ENCODE results near the gene YDJC.

Gene YDJC

GRCh38 chr22:21677606-21678443, 48.0 kb upstream of the YDJC start:
- Histone ChIP-seq H3K9ac (ENCODE audit: low read depth, low read length, poor library complexity, severe bottlenecking) (no peak overlapping the region), H3K4me2 (ENCODE audit: low read depth, low read length, poor library complexity, severe bottlenecking) (no peak overlapping the region), H3F3A (ENCODE audit: low read depth) (no peaks in the 10 kb centered on the region), H2AFZ (ENCODE audit: low read length) (no peak overlapping the region), H3K4me1 (ENCODE audit: insufficient read depth, low read length, poor library complexity, severe bottlenecking) (no peaks in the 10 kb centered on the region), H3K27me3 (ENCODE audit: insufficient read depth, low read length, poor library complexity, severe bottlenecking) (no peaks in the 10 kb centered on the region), H3K9me2 (replicated peaks; ENCODE audit: low read depth, low read length) (no peaks in the 10 kb centered on the region), H3K36me3 (ENCODE audit: insufficient read depth, low read length) (peaks cover 32% of the 10 kb centered on the region; the same call in 1 of the 2 replicates), H3K4me3 (ENCODE audit: low read length, poor library complexity, severe bottlenecking) (no peak overlapping the region), H4K20me1 (ENCODE audit: insufficient read depth, low read length, poor library complexity, severe bottlenecking) (no peaks in the 10 kb centered on the region), H3K79me2 (ENCODE audit: insufficient read depth, low read length) (no peaks in the 10 kb centered on the region), H3K9me3 (ENCODE audit: insufficient read depth, low read depth, low read length) (no peaks in the 10 kb centered on the region)
- TF ChIP-seq EZH2phosphoT487 (IDR thresholded peaks at IDR 0.05; ENCODE audit: borderline replicate concordance) (no peak), CTCF (conservative IDR thresholded peaks at IDR 0.05; ENCODE audit: low read length) (no peak)

GRCh38 chr22:21674638-21675245, 44.9 kb upstream of the YDJC start:
- Histone ChIP-seq H3K4me3 (ENCODE audit: low read length, poor library complexity, severe bottlenecking) (no peak overlapping the region), H3K9me2 (replicated peaks; ENCODE audit: low read depth, low read length) (no peaks in the 10 kb centered on the region), H3K27me3 (ENCODE audit: insufficient read depth, low read length, poor library complexity, severe bottlenecking) (no peaks in the 10 kb centered on the region), H3K4me2 (ENCODE audit: low read depth, low read length, poor library complexity, severe bottlenecking) (no peak overlapping the region), H3K79me2 (ENCODE audit: insufficient read depth, low read length) (peaks cover 2% of the 10 kb centered on the region; the same call in 1 of the 2 replicates), H3K36me3 (ENCODE audit: insufficient read depth, low read length) (peaks cover 47% of the 10 kb centered on the region; the same call in 1 of the 2 replicates), H3K9ac (ENCODE audit: low read depth, low read length, poor library complexity, severe bottlenecking) (no peak overlapping the region), H3F3A (ENCODE audit: low read depth) (no peaks in the 10 kb centered on the region), H4K20me1 (ENCODE audit: insufficient read depth, low read length, poor library complexity, severe bottlenecking) (no peaks in the 10 kb centered on the region), H3K9me3 (ENCODE audit: insufficient read depth, low read depth, low read length) (no peaks in the 10 kb centered on the region), H3K4me1 (ENCODE audit: insufficient read depth, low read length, poor library complexity, severe bottlenecking) (no peaks in the 10 kb centered on the region), H2AFZ (ENCODE audit: low read length) (no peak overlapping the region)
- TF ChIP-seq EZH2phosphoT487 (IDR thresholded peaks at IDR 0.05; ENCODE audit: borderline replicate concordance), result no peak
- TF ChIP-seq CTCF (conservative IDR thresholded peaks at IDR 0.05; ENCODE audit: low read length), result no peak

GRCh38 chr22:21673534-21674321, 43.9 kb upstream of the YDJC start:
- no peak overlapping the region for H3K4me3 ChIP-seq (ENCODE audit: low read length, poor library complexity, severe bottlenecking)
- H4K20me1 ChIP-seq (ENCODE audit: insufficient read depth, low read length, poor library complexity, severe bottlenecking), result no peaks in the 10 kb centered on the region
- no peaks in the 10 kb centered on the region for H3K9me2 ChIP-seq (replicated peaks; ENCODE audit: low read depth, low read length)
- H2AFZ ChIP-seq (ENCODE audit: low read length), result no peak overlapping the region
- H3K9me3 ChIP-seq (ENCODE audit: insufficient read depth, low read depth, low read length), result no peaks in the 10 kb centered on the region
- H3K79me2 ChIP-seq (ENCODE audit: insufficient read depth, low read length), result peaks cover 9% of the 10 kb centered on the region; the same call in 1 of the 2 replicates
- H3F3A ChIP-seq (ENCODE audit: low read depth), result no peaks in the 10 kb centered on the region
- peaks cover 47% of the 10 kb centered on the region; the same call in 1 of the 2 replicates for H3K36me3 ChIP-seq (ENCODE audit: insufficient read depth, low read length)
- TF ChIP-seq EZH2phosphoT487 (IDR thresholded peaks at IDR 0.05; ENCODE audit: borderline replicate concordance) (no peak), CTCF (conservative IDR thresholded peaks at IDR 0.05; ENCODE audit: low read length) (no peak)
- no peaks in the 10 kb centered on the region for H3K27me3 ChIP-seq (ENCODE audit: insufficient read depth, low read length, poor library complexity, severe bottlenecking)
- H3K9ac ChIP-seq (ENCODE audit: low read depth, low read length, poor library complexity, severe bottlenecking), result no peak overlapping the region
- H3K4me2 ChIP-seq (ENCODE audit: low read depth, low read length, poor library complexity, severe bottlenecking), result no peak overlapping the region
- no peaks in the 10 kb centered on the region for H3K4me1 ChIP-seq (ENCODE audit: insufficient read depth, low read length, poor library complexity, severe bottlenecking)

All from Loucy (cell line).